ENCODE results near the gene STOM.

The STOM gene

DNA sequence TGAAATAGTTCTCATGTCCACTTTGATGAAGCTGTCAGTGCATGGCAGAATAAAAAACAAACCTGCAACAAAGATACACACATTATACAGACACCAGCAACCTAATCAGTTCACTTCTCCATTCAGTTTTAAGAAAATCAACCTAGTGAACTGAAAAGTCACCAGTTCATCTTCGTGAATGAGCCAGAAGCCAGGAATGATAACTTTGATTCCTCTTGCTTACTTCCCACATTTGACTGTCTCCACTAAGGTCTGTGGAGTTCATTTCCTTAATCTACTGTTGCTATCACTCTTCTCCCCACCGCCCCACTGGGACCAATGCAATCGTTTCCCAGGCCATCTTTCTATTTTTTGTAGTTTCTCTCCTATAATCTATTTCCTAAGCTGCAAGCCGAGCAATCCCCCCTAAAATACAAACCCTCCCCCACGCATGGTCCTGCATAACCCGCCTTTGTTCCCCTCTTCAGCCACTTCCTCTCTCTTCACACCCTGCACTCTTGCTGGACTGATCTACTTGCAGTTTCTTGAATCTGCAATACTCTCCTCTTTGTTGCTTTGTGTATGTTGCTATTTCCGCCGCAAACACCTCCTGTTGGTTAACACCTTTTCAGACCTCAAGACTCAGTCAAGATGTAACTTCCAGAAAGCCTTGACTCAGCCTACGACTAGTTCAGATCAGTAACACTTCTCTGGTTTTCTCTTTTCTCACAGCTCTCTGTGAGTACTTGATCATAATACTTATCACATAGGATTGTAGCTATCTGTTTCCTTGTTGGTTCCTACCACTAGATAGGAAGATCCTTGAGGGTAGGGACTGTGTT lies 16.6 kb downstream of the STOM start:
- Histone ChIP-seq H3K27ac (peak overlapping the region in 17 of 21 experiments; percentile 9 to 79 (median 56)), H3K4me3 (no peak overlapping the region)

DNA sequence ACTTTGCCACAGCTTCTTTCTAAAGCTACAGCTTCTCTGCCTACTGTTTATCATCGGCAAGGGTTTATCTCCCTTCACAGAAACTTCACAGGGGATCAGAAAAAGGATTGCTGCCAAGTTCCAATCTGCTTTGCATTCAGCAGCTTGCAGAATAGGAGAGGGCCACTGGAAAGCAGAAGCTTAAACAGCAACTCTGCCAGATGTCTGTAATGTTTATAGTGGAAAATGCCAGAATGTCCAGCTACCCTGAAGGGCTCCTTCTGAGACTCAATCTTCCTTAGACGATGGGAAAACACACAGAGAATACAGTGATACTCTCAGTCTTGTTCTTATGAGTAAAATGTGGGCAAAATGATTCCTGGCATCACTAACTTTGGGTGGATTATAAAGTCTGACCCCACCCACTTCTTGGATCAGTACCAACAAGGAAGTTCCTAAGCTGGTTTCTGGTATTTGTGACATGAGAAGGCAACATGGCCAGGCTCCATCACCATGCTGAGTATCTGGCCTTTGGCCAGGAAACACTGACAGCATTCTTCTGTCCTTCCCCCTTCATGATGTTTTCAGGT lies 19.0 kb downstream of the STOM start:
- Histone ChIP-seq H3K27ac (peak overlapping the region in 17 of 21 experiments; percentile 3 to 85 (median 52)), H3K4me3 (no peak overlapping the region)

DNA sequence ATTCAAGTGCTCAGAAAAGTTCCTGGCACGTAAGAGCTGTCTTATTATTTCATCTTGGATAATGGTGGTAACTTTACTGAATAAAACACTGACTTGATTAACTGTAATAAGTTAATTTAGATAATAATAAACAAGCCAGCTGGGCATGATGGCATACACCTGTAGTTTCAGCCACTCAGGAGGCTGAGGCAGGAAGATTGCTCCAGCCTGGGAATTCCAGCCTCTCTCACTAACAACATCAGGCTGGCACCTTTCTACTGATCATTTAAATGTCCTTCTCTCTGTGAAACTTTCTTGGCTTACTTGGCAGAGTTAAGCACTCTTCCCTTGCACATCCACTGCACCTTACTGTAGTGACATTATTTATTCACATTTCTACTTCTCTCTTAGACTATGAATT lies 20.0 kb downstream of the STOM start:
- H3K4me3 ChIP-seq, result no peak overlapping the region
- H3K27ac ChIP-seq, result peak overlapping the region in 12 of 21 experiments; percentile 9 to 85 (median 62)

DNA sequence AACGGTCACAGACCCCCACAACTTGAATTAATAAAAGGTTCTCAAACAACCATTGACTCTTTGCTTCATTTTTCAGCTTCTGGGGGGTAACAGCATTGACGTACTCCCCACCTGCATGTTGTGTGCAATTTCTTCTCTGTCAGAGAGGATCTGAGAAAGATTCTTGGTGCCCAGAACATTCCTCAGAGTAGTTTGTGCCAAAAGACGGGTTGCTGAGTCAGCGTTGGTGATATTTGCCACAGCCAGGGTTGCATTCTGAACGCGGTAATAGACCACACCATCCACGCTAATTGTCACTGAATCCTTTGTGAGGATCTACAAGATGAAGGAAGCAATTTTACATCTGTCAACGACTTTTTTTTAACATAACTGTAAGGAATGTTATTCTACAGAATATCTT lies 21.0 kb downstream of the STOM start:
- H3K27ac ChIP-seq, result peak overlapping the region in 2 of 21 experiments; percentile 45 to 68
- no peak overlapping the region for H3K4me3 ChIP-seq

DNA sequence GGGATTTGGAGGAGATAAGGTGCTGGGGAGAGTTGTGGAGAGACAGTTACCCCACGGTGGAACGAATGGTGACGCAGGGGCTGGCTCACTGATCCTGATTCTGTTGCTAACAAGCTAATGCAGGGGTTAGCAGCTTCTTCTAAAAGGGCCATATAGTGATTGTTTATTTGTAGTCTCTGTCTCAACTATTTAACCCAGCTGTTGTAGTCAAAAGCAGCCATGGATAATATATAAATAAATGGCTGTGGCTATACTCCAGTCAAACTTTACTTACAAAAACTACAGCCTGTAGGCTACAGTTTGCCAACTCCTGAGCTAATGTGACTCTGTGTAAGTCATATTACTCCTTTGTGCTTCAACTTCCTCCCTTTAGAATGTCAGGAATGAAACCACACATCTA lies 21.8 kb downstream of the STOM start:
- no peak overlapping the region for H3K27ac ChIP-seq
- no peak overlapping the region for H3K4me3 ChIP-seq

DNA sequence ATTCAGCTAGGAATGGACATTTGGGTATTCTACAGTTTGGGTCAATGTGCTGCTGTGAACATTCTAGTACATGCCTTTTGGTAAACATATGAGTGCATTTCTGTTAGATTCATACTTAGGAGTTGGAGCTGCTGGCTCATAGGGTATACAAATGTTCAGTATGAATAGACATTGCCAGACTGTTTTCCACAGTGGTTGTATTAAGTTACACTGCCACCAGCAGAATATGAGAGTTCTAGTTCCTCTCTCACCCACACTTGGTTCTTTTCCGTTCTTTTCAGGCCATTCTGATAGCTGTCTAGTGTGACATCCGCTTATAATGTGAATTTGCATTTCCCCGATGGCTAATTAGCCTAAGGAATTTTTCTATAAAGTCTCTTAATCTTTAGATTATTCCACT lies 25.0 kb downstream of the STOM start:
- no peak overlapping the region for H3K4me3 ChIP-seq
- H3K27ac ChIP-seq, result no peak overlapping the region

DNA sequence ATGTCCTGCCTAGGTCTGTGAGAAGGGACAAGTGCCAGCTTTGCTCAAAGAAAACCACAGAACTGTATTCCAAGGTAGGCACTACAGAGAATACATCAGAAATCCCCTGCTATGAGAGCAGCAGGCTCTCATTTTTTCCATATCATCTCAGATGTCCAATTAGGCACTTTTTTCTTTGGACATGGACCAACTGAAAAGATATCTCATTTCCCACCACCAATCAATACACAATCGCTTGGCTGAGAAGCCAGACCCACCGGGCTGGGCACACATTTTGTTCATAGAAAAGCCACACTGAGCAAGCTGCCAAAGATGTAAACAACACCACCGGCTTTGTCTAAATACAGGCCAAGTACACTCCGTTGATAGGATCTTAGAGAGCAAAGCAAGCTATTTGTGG lies 25.9 kb downstream of the STOM start:
- H3K4me3 ChIP-seq, result no peak overlapping the region
- peak overlapping the region in 1 of 21 experiments; percentile 11 for H3K27ac ChIP-seq

DNA sequence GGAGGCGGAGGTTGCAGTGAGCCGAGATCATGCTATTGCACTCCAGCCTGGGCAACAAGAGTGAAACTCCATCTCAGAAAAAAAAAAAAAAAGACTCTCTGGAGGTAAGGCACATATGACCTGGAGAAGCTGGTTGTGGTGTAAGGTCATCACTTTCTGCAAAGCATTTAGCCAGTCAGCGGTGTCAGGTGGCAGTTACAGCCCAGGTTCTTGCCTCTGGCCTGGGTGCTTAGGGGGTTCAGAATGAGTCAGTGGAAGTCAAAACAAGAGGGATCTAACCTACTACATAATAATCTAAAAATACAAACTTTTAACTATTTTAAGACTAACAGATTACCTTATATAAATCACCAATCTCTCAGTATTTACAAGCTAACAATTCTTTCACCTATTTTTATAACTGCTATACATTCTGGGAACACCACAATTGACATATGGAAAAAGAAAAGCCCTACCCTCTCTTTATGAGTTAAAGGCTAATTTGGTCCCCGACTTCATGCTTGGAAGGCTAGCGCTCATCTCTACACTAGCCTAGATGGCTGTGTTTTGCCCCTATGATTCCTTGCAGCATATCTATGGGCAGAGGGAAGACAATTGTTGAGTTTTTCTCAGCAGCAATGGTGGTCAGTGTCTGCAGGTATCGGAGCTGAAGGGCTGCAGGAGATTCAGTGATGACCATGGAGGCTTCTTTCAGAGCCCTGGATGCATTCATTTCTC lies 29.2 kb downstream of the STOM start:
- H3K4me3 ChIP-seq, result no peak overlapping the region
- no peak overlapping the region for H3K27ac ChIP-seq

DNA sequence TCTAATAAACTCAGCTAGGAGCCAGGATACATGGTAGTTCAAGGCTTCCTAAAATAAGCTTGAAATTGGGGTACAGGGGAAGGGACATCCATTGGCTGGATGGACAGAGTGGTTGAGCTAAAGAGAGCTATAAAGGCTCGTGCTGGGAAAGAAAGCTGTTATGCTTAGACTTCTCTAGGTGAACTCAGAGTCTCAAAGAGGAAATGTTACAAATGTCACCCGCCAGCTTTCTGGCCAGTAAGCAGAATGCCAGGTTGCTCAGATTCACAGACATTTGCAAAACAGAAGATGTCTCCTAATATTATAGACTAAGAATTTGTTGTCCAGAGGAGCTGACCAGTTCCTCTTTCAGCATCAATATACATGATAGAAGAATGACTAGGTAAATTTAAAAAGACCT lies 30.6 kb downstream of the STOM start:
- Histone ChIP-seq H3K27ac (no peak overlapping the region), H3K4me3 (no peak overlapping the region)

DNA sequence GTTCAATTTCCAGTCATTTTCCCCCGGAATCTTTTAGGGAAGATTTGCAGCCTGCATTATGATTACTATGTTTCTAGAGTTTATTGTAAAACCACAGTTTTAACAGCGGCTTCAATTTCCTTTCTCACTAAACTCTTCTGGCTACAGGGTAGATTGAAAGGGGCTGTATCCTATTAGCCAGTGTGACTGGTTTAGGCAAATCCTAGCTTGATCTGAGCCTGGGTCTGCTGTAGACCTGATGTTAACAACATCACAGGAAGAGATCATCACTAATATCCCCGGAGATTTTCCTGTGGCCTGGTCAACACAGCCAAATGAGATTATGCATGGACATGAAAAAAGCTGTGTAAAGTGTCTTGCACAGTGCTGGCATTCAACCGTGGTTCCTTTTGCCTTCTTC lies 33.4 kb downstream of the STOM start:
- peak overlapping the region in 7 of 21 experiments; percentile 10 to 83 (median 39) for H3K27ac ChIP-seq
- H3K4me3 ChIP-seq, result no peak overlapping the region

DNA sequence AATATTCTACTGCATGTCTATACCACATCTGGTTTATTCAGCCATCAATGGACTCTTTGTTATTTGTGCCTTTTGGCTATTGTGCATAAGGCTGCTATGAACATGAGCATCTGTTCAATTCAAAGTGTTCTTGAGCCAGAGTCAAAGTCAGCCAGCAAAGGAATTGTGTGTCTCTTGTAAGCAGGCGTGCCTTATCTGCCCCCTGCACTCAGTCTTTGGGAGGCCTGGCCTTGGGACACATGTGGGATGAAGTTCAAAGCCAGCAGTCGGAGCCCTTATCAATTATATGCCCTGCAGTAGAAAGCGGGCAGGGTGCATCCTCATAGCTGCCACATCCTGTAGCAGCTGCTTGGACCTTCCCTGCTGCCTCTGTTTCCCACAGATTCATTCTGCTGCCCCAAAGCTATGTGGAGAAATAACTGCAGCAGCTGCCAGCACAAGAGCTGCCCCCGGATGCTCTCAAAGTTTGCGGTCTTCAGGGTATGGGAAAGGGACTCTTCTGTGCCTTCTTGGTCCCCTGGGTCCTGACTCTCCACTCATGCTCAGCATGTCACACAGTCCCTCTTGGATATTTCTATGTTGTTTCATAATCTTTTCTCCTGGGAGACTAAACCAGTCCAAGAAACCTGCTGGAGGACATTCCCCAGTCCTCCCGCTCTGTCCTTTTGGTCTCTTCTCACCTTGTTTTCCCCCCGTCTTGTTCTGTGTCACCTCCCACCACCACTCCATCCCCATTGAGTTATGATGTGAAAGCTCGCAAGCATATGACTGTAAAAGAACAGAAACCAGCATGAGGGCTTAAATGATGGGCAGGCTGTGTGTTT lies 35.9 kb downstream of the STOM start:
- no peak overlapping the region for H3K4me3 ChIP-seq
- peak overlapping the region in 15 of 21 experiments; percentile 16 to 83 (median 52) for H3K27ac ChIP-seq

DNA sequence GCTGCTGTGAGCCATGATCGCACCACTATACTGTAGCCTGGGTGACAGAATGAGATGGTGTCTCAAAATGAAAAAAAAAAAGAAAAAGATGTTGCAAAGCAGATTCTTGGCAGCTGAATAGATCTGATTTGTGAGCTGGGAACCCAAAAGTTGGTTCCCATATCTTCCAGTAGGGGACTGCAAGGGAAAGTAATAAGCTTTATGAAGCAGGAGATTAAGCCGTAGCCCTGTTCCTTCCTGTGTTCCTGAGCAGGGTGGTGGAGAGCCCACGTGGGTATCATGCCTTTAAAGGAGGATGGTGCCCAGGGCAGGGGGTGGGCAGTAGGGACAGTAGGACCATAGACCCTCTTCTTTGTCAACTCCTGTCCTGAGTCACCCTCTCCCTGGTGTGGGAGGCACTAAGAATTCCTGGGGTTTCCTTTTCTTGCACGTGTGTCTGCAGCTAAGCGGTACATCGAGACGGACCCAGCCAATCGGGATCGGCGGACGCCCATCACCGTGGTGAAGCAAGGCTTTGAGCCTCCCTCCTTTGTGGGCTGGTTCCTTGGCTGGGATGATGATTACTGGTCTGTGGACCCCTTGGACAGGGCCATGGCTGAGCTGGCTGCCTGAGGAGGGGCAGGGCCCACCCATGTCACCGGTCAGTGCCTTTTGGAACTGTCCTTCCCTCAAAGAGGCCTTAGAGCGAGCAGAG lies 37.9 kb downstream of the STOM start:
- peak overlapping the region in 13 of 21 experiments; percentile 1 to 70 (median 32) for H3K27ac ChIP-seq
- H3K4me3 ChIP-seq, result no peak overlapping the region

DNA sequence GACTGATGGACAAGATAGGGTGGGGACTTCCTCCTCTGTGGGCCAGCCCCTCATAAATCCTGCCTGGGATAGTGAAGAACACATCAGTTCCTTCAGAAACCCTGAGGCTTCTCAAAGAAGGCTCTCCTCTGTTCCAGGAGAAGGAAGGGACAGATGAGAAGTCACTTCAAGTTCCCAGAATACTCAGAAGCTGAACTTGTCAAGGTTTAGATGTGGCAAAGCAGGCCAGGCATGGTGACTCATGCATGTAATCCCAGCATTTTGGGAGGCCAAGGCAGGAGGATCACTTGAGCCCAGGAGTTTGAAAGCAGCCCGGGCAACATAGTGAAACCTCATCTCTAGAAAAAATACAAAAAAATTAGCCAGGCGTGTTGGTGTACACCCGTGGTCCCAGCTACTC lies 38.5 kb downstream of the STOM start:
- Histone ChIP-seq H3K4me3 (no peak overlapping the region), H3K27ac (peak overlapping the region in 13 of 21 experiments; percentile 1 to 70 (median 47))

DNA sequence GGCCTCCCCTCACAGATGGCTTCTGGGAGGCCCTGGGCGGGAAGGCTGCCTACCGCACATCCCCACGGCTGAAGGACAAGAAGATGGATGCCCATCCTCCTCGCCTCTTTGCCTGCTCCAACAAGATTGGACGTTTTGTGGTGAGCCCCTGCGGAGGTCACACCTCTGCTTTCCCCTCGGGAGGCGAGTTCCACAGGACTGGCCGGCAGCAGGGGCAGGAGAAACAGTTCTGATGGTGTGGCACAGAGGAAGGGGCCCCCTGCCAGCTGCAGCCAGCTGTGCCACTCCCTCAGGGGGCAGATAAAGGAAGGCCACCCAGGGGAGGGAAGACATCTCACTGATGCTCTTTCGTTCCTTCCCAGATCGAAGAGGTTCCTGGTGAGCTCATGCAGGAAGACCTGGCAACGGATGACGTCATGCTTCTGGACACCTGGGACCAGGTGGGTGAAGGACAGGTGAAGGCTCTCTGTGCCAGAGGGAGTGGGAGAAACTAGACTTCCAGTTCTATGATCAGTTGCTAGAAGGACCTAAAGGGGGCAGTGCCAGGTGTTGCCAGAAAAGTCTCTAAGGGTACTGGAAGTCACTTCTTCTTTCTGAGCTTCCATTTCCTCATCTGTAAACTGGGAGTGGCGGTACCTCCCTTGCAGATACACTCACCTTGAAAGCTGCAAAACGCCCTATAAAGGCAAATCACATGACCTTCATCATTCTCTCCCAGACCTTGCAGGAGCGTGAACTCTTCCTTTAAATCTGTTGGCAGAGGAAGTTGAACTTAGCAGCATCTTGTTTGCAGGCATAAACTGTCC lies 41.0 kb downstream of the STOM start:
- H3K27ac ChIP-seq, result peak overlapping the region in 11 of 21 experiments; percentile 20 to 92 (median 50)
- H3K4me3 ChIP-seq, result no peak overlapping the region

DNA sequence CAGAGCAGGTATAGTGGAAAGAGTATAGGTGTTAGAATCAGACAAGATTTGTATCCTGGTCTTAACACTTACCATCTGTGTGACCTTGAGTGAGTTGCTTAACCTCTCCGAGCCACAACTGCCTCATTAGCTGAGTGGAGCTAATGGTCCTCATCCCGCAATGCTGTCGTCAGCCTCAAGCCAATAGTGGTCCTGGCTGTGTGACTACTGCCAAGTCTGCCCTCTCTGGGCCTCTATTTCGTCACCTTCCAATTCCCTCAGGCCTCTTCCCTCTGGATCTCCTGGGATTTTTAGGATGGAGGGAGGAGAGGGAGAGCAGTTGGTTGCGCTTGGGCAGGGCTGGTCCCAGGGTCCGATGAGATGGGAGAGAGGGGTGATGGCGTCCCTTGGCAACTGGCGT lies 41.6 kb downstream of the STOM start:
- Histone ChIP-seq H3K27ac (peak overlapping the region in 10 of 21 experiments; percentile 20 to 92 (median 54)), H3K4me3 (no peak overlapping the region)

DNA sequence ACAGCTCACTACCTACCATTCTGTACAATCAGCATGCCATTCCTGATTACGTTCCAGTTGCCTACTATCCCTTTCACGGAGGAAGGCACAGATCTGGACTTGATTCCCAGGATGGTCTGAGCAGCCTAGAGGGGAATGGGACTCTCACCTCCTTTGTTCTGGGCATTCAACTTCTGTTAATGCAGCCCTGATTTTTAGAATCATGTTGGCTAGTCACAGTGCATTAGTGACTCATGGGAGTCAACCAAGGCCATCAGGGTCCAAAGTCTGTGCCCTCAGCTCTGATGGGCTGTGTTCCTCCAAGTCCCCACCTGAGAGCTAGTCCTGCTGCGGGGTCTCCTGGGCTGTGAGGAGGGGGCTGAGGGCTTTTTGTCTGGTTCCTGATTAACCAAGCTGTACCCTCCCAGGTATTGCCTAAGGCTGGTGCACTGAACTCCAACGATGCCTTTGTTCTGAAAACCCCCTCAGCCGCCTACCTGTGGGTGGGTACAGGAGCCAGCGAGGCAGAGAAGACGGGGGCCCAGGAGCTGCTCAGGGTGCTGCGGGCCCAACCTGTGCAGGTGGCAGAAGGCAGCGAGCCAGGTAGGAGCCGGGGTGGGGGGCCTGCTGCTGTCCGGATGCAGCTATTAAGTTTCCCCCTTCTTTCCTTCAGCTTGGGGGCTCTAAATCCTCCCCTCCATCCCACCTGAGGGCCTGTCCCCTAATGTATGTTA lies 43.0 kb downstream of the STOM start:
- Histone ChIP-seq H3K4me3 (no peak overlapping the region), H3K27ac (peak overlapping the region in 19 of 21 experiments; percentile 18 to 92 (median 74))

DNA sequence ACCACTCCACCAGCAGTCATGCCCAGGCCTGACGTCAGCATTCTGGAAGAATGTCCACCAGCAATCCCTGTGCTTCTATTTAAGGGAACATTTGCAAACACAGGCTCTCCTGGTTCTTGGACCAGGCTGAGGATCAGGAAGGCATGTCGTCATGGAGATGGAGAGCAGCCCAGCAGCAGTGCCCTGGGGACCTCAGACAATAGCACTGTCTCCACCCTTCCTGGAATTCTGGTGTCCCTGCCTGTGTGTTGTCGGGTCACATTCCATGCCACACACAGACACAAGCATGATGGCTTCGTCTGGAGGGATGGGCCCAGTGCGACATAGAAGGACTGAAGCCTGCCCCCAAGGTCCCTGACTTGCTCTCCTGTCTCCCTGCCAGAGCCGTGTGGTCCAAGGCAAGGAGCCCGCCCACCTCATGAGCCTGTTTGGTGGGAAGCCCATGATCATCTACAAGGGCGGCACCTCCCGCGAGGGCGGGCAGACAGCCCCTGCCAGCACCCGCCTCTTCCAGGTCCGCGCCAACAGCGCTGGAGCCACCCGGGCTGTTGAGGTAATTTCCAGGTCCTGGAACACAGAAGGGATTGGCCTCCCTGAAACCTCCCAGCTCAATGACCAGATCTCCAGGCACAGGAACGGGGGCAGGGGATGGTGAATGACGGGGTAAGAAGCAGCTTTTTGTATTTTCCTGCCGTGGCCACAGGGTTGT lies 43.8 kb downstream of the STOM start:
- no peak overlapping the region for H3K4me3 ChIP-seq
- peak overlapping the region in 19 of 21 experiments; percentile 37 to 93 (median 79) for H3K27ac ChIP-seq
